GM19397 (cell line): ENCODE data around the gene MDH1B.
"Not testable (repeated sequence)": the region's sequence is repeated elsewhere in the genome, so short reads cannot be mapped to it uniquely, and the experiment has no call there.

ENCODE experiments used
- ATAC-seq: cut with Tn5 transposase; IDR thresholded peaks from one replicate; pipeline ENCODE4 v1.9.1; 2021; ENCODE audit warnings: mild to moderate bottlenecking, moderate library complexity; ENCODE audit not compliant: unreplicated experiment

MDH1B gene

DNA sequence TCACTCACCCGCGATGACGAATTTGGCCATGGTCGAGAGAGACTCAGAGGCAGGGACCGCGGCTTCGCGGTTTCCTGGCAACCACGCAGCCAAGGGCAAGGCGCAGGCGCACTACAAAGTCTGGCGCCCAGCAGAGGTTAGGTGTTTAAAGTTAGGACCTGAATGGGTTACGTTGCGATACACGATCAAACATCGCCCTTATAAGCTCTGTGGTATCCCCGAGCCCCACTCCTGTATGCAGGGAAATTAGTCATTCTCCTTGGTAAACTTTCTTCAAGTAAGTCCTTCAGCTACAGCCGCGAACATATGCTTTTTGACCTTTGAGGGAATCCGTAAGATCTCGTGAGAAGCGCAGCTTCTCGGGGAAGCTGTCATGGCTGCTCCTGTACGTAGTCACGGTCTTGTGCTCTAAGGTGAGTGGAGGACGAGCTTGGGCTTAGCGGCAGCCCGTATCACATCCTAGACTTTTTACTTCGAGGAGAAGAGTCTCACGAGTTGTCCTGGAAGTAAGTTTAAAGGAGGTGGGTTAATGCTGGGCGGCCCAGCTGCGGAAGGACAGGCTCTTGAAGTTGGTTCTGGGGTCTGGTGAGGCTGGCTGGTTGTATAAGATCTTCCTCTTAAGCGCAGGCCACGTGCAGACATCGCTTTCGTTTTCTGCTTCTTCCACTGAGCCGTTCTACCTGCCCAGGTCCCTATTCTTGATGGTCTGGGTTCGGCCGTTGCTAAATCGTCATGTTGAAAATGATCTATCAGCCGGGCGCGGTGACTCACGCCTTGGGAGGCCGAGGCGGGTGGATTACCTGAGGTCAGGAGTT lies at the start of gene MDH1B, which contains the start of gene FASTKD2:
Gene MDH1B, minus strand, starts transcription at position 87 of the 815 bp plus-strand sequence. Its CDS starts 57 bp downstream, at position 30.
Gene FASTKD2, plus strand, starts transcription at position 365 of the 815 bp plus-strand sequence. CDS start 1,088 bp downstream, outside the sequence.
- peak; percentile 93 for ATAC-seq

DNA sequence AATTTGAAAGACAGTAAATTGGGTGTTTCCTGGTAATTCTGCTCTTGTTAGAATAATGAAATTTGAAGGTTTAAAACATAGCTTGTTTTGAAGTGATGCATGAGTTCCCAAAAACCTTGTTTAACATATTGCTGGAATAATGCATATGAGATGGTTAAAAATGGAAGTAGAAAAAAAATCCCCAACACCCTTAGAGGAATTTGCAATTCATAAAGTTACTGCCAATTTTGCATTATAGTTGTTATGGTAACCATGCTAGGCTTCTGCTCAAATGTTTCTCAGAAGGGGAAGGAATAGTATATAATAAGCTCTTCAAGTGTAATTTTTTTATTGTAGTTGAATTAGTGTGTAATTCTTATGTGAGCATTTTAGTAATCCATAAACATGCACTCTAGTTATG lies 49.4 kb upstream of the MDH1B start:
- ATAC-seq: no peak

DNA sequence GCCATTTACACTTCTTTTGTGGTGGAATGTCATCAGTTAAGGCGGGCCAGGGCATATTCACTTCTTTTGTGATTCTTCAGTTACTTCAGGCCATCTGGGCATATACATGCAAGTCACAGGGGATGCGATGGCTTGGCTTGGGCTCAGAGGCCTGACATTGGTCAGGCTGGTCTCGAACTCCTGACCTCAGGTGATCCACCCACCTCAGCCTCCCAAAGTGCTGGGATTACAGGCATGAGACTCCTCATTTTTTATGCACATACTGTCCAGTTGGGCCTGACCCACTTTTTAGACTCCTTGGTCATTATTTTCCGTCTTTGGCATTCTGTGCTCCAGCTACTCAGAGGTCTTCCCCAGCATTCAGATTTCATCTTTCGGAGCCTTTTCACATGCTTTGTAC lies 47.3 kb upstream of the MDH1B start:
- not testable (repeated sequence) for ATAC-seq

DNA sequence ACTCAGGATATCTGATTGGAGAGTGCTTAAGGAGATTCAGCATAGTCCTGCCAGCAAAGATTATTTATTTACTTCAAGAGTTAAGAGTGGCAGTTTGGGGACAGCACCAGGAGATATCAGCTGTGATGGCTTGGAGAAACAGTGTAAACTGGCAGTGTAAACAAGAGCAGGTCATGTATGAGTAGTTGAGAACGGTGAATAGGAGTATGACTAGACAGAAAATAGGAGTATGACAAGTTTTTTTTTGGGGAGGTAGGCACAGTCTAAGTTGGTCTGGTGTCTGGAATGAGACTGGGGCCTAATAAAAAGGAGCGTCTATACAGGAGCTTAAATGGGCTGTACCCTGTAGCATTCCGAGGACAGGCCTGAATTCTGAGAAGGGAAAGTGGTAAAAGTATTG lies 42.5 kb upstream of the MDH1B start:
- ATAC-seq: not testable (repeated sequence)

DNA sequence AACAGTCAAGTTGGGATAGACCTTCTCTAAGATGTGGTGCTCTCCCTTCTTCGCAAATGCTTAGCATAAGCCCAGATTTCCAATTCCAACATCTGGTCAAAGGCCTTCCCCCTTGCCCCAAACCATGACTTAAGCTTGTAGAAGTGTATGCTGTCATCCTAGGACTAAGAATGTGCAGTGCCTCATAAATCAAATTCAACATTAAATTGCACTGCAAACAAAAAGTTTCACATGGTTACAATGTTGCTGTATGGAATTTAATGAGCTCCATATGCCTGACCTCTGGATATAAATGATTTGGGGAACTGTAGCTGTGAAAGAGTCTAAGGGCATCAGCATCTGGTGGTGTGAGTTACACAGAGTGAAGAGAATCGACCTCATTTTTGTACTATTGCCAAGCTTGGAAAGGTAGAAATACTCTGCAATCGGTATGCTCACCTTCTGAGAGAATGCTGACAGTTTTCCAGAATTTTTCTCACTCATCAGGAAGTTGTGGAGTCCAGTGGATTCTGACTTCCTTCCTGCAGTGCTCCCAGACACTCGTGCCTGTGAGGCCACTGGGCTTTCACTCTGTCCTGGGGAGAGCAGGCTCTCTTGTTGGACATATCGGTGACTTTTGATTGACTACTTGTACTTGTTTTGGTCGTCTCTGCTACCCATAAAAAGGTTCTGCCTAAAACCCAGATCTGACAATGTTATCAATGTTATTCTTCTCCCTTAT lies 40.9 kb upstream of the MDH1B start:
- ATAC-seq: no peak

DNA sequence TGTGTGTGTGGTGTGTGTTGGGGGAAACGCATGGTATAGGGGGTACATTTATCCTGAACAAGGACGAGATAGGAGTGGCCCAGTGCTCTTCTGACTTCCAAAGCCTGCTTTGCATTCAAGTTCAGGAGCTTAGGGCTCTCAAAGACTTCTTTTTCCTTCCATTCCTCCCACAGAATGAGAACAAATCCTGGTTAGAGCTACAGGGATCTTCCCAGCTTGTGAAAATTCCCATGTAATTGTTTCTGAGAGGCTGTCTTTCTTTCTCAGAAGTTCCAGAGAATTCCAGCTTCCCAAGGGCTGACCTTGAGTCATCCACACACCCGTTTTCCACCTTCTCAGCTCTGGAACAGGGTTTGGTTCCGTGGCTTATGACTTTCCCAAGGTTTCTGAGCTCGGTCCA lies 39.2 kb upstream of the MDH1B start:
- no peak for ATAC-seq

DNA sequence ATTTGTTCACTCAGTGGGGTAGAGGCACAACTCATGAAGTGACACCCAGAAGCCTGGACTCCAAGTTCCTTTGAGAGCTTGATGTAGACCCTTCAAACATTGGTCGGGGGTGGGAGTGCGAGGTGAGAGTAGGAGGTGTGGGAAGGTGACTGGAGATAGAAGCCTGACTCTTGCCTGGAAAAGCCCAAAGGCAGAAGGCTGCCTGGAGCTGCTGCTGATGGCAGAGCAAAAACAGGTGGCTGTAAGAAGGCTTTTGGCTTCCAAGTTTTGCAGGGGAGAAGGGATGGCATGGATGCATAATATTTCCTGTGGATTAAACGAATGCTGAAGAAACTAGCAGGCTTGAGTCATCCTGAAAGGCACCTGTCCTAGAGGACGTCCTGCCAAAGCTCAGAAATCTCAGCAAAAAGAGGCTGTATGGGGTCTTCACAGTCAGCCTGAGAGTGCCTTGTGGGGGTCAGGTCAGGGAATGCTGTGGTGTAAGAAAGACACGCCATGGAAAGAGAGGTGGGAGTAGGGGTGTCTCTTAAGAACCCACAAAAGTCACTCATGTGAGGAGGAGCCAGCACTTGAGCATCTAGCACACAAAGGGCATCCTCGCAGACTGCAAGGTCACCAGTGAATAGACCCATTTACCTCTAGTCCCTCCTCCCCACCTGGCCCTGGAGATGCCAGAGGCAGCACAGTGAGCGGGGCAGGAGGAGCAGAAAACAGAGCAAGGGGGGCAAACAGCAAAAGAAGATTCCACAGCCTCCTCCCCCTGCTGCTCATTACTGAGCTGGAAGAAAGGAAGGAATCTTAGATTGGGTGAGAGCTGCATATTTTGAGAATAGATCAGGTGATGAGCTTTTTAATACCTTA lies 37.8 kb upstream of the MDH1B start:
- ATAC-seq: no peak

DNA sequence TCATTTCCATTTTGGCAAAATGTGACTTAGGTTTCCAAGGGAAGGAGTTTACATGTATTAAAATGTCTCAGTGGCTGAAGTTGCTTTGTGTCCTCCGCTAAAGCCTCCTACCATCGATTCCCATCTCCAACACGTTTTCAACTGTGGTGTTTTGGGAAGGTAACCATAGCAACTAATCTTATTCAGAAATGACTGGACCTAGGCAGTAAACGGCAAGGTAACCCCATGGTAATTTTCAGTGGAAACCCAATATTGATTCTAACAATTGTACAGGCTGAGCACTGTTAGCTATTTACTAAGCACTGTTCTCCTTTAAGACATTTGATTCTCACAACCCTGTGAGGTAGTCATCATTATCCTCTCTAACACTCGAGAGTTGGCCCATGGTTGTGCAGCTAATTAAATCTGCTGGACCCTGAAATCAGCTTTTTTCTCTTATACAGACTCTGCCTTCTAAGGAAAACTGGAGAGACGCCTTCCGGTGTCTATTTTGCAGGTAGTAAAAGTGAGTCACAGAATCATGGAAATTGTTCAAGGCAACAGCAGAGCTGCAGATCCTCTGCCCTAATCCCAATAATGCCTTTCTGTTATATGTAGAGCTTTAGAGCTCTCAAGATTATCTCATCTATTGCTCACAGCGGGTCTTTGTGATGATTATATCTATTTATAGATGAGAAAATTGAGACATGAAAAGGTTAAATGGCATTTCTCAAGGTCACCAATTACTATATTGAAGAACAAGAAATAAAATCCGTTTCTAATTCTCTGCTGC lies 36.5 kb upstream of the MDH1B start:
- ATAC-seq: no peak

DNA sequence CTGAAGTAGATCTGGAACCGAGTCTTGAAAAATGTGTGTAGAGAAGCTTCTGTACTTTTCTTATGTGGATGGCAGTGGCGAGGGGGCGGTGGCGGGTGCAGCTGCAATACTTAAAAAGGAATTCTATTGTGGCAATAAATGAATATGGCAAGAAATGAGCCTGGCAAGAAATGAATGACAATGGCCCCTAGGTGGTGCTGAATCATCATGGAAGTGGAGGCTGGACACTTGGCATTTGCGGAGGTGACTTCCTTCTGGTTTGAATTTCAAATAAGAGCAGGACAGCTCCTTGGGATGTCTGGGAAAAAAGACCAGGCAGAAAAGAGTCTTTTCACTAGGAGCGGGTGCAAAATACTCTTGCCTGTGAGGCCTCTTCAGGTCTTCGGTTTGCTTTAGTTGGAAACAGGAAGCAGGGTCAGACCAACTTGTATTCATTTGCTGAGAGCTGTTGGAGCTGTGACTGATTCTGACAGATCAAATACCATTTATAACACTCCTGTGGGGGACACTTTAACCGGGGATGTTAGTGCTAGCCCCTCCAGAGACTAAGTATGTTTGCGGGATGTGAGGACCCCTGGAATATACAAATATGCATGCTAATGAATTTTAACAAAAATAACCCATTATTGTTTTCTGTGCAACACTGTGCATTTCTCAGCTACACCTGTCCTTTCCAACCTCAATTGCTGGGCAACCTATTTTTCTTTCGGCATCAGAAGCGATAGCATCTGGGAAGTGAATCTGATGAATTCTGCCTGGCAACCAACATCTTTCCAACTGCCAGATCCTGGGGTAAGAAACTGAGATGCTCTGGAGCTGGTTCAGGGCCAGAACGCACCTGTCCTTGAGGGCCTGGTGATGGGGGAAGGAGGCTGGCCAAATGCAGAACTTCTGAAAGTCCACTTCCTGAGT lies 35.6 kb upstream of the MDH1B start:
- no peak for ATAC-seq

DNA sequence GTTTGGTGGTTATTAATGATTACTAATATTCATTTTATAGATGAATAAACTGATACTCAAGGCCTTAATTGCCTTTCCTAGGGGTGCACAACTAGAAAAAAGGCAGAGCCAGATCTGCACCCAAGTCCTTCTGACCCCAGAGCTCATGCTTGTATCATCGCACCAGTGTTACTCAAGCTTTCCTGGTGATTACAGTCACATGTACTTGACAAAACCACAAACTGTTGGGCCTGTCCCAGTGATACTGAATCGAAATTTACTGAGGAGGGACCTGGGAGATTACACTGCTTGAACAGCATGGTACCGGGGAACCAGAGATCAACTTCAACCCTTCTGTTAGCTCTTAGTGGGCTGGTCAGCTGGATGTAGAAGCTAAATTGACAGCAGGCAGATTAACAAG lies 34.0 kb upstream of the MDH1B start:
- ATAC-seq: no peak

DNA sequence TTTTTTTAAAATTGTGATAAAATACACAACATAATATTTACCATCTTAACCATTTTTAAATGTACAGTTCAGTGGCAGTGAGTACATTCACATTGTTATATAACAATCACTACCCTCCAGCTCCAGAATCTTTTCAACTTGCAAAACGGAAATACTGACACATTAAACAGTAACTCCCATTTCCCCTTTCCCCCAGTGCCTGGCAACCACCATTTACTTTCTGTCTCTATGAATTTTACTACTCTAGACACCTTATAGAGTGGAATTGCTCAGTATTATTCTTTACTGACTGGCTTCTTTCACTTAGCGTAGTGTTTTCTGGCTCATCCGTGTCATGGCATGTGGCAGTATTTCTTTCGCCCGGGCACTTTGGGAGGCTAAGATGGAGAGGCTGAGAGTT lies 32.9 kb upstream of the MDH1B start:
- peak; percentile 44 for ATAC-seq

DNA sequence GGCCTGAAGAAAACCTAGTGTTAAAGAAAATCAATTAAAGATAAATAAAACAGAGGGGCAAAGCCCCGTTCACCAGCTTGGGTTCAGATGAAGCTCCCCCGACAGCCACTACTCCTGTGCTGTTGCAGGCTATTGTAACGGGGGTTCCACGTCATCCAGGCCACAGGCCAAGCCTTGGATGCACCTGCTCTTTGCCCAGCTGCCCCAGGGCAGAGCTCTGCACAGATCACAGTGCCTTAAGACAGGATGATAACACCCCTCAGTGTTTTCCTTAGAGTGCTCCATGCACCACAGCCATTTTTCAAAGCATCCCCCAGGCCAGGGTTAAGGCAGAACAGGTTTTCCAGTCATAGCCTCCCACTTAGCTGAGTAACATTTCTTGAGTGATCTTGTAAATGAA lies 32.2 kb upstream of the MDH1B start:
- ATAC-seq: no peak

DNA sequence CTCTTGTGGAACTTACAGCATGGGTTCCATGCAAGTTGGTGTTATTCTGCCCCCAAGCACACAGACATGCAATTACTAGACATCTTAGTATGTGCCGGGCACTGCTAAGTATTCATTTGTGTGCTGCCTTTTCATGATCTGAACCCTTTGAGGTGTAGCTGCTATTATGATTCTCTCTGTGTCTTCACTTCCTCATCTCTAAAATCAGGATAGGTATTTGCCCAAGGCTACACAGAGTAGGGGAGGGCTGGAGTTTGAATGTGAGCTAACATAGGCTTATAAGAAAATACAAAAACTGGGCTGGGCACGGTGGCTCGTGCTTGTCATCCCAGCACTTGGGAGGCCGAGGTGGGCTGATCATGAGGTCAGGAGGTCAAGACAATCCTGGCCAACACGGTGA lies 27.5 kb upstream of the MDH1B start:
- no peak for ATAC-seq

DNA sequence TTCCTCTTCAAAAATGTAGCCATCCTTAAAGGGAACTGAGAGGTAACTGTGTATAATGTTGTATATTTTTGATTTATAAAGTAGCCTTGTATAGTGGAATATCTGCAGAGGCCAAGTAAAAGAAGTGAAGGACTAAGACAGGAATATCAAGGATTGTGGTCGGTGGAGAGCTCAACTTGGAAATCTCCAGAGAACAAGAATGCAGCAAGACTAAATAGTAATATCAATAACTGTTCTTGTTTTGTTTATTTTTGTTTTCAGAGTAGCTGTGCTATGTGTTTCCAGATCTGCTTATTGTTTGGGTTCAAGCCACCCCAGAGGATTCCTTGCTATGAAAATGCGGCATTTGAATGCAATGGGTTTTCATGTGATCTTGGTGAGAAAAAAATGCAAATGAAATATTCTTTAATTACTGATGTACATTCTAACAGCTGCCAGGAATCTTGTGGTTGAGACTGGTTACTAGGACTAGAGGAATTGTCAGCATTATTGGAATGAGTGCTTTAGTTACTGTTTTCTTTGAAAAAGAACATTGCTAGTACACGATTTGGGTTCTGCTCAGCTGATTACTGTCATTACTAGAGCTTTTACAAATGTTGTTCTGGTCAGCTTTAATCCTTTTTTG lies 25.3 kb upstream of the MDH1B start:
- no peak for ATAC-seq

DNA sequence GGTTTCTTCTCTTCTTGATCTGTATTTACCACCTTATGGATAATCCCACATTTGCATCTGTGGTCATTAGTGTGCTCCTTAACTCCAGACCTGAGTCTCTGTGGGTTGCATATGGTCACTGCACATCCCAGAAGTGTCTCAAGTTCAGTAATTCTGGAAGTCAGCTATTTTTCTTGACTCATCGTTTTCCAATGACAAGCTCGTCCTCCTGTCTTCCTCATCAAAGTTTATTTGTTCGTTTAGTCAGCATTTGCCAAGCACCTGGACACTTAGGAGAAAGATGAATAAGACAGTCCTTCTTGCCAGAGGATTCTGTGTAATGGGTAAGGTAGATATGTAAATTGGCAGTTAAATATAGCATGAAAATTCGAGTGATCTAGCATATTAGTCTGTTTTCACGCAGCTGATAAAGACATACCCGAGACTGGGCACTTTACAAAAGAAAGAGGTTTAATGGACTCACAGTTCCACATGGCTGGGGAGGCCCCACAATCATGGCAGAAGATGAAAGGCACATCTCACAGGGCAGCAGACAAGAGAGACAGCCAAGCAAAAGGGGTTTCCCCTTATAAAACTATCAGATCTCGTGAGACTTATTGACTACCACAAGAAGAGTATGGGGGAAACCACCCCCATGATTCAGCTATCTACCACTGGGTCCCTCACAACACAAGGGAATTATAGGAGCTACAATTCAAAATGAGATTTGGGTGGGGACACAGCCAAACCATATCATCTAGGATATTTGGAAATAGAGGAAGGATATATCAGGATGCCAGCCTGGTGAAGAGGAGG lies 19.6 kb upstream of the MDH1B start:
- ATAC-seq: no peak

DNA sequence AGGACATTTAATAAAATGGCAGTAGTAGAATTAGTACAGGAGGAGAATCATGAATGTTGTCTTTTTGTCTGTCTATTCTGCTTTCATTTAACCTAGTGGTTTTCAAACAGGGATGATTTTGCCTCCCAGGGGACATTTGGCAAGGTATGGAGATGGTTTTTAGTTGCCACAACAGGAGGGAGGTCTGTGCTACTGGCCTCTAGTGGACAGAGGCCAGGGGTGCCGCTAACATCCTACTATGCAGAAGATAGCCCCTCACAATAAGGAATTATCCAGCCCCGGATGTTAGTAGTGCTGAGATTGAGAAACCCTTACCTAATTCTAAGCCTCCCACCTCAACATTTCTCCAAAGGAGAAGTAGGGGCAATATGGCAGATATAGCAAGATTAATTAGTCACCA lies 18.6 kb upstream of the MDH1B start:
- ATAC-seq: no peak

DNA sequence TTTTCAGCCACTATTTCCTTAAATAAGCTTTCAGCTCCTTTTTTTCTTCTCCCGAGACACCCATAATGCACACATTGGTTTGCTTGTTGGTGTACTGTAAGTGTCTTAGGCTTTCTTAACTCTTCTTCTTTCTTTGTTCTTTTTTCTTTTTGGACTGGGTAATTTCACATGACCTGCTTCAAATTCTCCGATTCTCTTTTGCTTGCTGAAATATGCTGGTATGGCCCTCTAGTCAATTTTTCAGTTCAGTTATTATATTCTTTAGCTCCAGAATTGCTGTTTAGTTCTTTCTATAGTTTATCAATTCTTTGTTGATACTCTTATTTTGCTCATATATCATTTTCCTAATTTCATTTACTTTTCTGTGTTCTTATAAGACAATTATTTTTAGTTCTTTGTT lies 15.5 kb upstream of the MDH1B start:
- ATAC-seq: no peak

DNA sequence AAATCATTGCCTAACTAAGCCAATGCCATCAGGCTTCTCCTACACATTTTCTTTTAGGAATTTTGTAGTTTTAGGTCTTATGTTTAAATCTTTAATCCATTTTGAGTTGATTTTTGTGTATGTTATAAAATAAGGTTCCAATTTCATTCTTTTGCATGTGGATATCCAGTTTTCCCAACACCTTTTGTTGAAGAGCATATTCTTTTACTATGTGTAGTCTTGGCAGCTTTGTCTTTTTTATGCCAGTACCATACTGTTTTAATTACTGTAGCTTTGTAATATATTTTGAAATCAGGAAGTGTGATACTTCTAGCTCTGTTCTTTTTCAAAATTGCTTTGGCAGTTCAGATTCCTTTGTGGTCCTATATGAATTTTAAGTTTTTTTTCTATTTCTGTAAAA lies 11.3 kb upstream of the MDH1B start:
- no peak for ATAC-seq
